Transverse colon (tissue), 4 donors: ENCODE data around the gene GNAQ. TPM values are rescaled to one million over a fixed set of nuclear protein-coding genes. Genes with fewer than 3 reads are reported as not detected.

Experiments used
- DNase-seq: peaks from one replicate; pipeline ENCODE4 v3.0.0-alpha.2; 2019
- H3K27ac ChIP-seq, 4 donors: fragments of 200-600 bp; sonication (generic); 2 replicates each; pipeline ENCODE4 v1.5.1; 2016 to 2018; ENCODE audit warnings: inconsistent platforms in 4 of 4
- H3K27me3 ChIP-seq: fragments of 200-600 bp; sonication (generic); 2 replicates; pipeline ENCODE4 v1.5.1; 2017; ENCODE audit warnings: inconsistent platforms
- H3K36me3 ChIP-seq, 4 donors: fragments of 200-600 bp; sonication (generic); 2 replicates each; pipeline ENCODE4 v1.5.1; 2017 to 2019; ENCODE audit warnings: inconsistent platforms in 4 of 4
- H3K4me1 ChIP-seq, 4 donors: fragments of 200-600 bp; sonication (generic); 2 replicates each; pipeline ENCODE4 v1.5.1; 2017 to 2020; ENCODE audit warnings: inconsistent platforms in 4 of 4
- H3K4me3 ChIP-seq, 4 donors: fragments of 200-600 bp; sonication (generic); 1 replicate in 1 of 4; 2 replicates in 3 of 4; pipeline versions ENCODE4 v1.5.1 to v1.6.1; 2017 to 2019; ENCODE audit warnings: inconsistent platforms in 4 of 4
- H3K9me3 ChIP-seq, 2 donors: fragments of 200-600 bp; sonication (generic); 2 replicates each; pipeline ENCODE4 v1.5.1; 2017 to 2019; ENCODE audit warnings: inconsistent platforms in 2 of 2
- EP300 ChIP-seq: sonication (generic); formaldehyde crosslinking; IDR thresholded peaks from one replicate; pipeline ENCODE4 v1.6.1; 2017; ENCODE audit warnings: antibody characterized with exemption, low read depth
- POLR2A ChIP-seq: fragments of 450-650 bp; IDR thresholded peaks from one replicate; pipeline ENCODE4 v1.6.1; 2016; ENCODE audit warnings: antibody characterized with exemption, mild to moderate bottlenecking, moderate library complexity
- POLR2AphosphoS5 ChIP-seq, 3 donors: sonication (generic); formaldehyde crosslinking; IDR thresholded peaks; one replicate each; pipeline ENCODE4 v1.6.1; 2016; ENCODE audit warnings: antibody characterized with exemption in 3 of 3
- WGBS, 2 donors: methylation state at CpG; one replicate each; pipeline ENCODE4 v1.1.5; 2018; ENCODE audit warnings: low coverage in 1 of 2; 5-methylcytosine and 5-hydroxymethylcytosine counted together
- in situ Hi-C, 4 donors: fragments of 200-750 bp; cut with MboI; loops; one replicate each; pipeline versions ENCODE4 v1.15.0 to v1.15.1; 2017; ENCODE audit warnings: low sequenced_read_pairs in 3 of 4, low pct_ligation_motif_present in 1 of 4, low pct_unique_long_range_greater_than_20kb in 1 of 4
- intact Hi-C: fragments of 100-400 bp; cut with DNase I; formaldehyde crosslinking; loops from one replicate; pipeline ENCODE4 v1.15.1; 2023; ENCODE audit warnings: low total_unique reads
- total RNA-seq, 4 donors: library from RNA; depleted of rRNA; stranded (reverse); fragments of >200 nt; gene quantifications; one replicate each; pipeline ENCODE4 v1.1.0, GENCODE V29; 2016
- TF ChIP-seq, protein P1 (sequence below), 5 experiments: fragments of 200-600 bp in 3 of 5; fragments of 450-650 bp in 2 of 5; sonication (generic) in 3 of 5; IDR thresholded peaks; 1 replicate in 2 of 5; 2 replicates in 3 of 5; pipeline ENCODE4 v1.5.1; 2016 to 2017; ENCODE audit warnings: antibody characterized with exemption in 5 of 5, inconsistent platforms in 3 of 5, mild to moderate bottlenecking in 2 of 5, moderate library complexity in 1 of 5

GNAQ gene
- total RNA-seq, 4 donors from 2014 or later: 36.3 to 54.9 (median 47.1) TPM

DNA sequence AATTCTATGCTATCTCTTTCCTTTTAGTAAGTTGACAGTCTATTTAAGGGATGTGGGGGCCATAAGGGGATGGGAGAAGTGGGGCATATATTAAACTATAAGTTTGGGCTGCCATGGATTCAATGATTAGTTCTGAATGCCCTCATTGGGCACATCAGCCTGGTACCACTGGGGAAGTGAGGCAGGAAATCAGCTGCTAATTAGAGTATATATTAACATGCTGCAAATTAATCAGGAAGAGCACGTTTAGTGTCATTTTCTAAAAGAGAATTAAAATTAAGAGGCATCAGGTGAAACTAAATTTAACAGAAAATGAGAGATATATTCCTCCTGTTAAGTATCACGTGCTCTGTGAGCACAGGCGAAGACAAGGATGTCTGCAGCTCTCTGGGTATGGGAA is 260.4 kb downstream of the GNAQ start:
- H3K4me3 ChIP-seq: no peak overlapping the region
- no peak overlapping the region for H3K27ac ChIP-seq
- 82 to 100% methylated on average over 3 of the region's 3 CpGs for WGBS, 2 donors
- peaks cover 0 to 6% (median 1%) of the 10 kb centered on the region in 4 donors for H3K36me3 ChIP-seq
- no peaks in the 10 kb centered on the region for H3K27me3 ChIP-seq
- intact Hi-C loops: no loop called here
- no peak for DNase-seq
- no peaks in the 10 kb centered on the region for H3K9me3 ChIP-seq
- peaks cover 0 to 8% (median 3%) of the 10 kb centered on the region in 4 donors for H3K4me1 ChIP-seq
- TF ChIP-seq EP300 (no peak), POLR2A (no peak), POLR2AphosphoS5 (IDR thresholded peaks at IDR 0.05) (no peak)
- TF ChIP-seq, protein P1, sequence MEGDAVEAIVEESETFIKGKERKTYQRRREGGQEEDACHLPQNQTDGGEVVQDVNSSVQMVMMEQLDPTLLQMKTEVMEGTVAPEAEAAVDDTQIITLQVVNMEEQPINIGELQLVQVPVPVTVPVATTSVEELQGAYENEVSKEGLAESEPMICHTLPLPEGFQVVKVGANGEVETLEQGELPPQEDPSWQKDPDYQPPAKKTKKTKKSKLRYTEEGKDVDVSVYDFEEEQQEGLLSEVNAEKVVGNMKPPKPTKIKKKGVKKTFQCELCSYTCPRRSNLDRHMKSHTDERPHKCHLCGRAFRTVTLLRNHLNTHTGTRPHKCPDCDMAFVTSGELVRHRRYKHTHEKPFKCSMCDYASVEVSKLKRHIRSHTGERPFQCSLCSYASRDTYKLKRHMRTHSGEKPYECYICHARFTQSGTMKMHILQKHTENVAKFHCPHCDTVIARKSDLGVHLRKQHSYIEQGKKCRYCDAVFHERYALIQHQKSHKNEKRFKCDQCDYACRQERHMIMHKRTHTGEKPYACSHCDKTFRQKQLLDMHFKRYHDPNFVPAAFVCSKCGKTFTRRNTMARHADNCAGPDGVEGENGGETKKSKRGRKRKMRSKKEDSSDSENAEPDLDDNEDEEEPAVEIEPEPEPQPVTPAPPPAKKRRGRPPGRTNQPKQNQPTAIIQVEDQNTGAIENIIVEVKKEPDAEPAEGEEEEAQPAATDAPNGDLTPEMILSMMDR (IDR thresholded peaks at IDR 0.05): no peak
- in situ Hi-C loops: loop anchor here in 1 of 4 donors (25.0 kb wide), 1 partner anchor 109 kb away; no protein-coding TSS in a partner anchor

DNA sequence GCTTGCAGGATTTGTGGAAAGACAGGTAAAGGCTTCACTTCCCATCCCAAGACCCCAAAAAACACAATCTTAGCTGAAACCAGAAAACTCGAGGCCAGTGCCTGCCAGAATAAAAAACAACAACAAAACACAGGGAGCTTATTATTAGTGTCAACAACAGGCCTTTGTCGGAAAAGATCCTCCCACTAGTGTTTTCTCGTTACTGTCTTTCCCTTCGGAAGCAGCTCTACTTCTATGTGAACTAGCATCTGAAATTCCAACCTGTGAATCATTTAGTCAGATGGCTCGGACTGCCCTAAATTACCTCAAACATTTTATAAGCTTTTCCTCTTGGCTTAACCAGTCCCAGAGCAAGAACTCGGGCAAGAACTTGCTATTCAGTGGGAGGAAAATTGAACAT is 261.3 kb downstream of the GNAQ start:
- intact Hi-C loops (no loop called here), in situ Hi-C loops (loop anchor here in 1 of 4 donors (25.0 kb wide), 1 partner anchor 108 kb away; no protein-coding TSS in a partner anchor)
- Histone ChIP-seq H3K27me3 (no peaks in the 10 kb centered on the region), H3K36me3 (peaks cover 0 to 3% (median under 1%) of the 10 kb centered on the region in 4 donors), H3K4me1 (peaks cover 0 to 11% (median 3%) of the 10 kb centered on the region in 4 donors), H3K27ac (no peak overlapping the region), H3K9me3 (no peaks in the 10 kb centered on the region), H3K4me3 (no peak overlapping the region)
- no peak for TF ChIP-seq POLR2A
- TF ChIP-seq POLR2AphosphoS5 (IDR thresholded peaks at IDR 0.05): no peak
- TF ChIP-seq, protein P1 (IDR thresholded peaks at IDR 0.05): no peak
- TF ChIP-seq EP300: no peak
- 84 to 95% methylated on average over 4 to 6 of the region's 6 CpGs for WGBS, 2 donors
- no peak for DNase-seq

DNA sequence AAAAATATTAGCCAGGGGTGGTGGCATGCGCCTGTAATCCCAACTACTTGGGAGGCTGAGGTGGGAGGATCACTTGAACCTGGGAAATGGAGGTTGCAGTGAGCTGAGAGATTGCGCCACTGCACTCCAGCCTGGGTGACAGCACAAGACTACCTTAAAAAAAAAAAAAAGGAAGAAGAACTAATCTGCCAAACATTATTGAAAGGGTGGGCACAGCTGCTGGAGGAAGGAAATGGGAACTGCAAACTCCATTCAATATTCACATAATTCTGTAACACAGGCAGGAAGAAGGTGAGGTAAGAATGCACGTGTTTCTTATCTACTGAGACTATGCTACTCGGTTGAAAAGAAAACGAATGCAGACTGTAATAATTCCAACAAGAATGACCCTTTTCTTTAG is 262.4 kb downstream of the GNAQ start:
- no peak for DNase-seq
- Histone ChIP-seq H3K9me3 (no peaks in the 10 kb centered on the region), H3K4me3 (no peak overlapping the region), H3K4me1 (peaks cover 0 to 14% (median 4%) of the 10 kb centered on the region in 4 donors), H3K36me3 (peaks cover 0 to 3% (median 0%) of the 10 kb centered on the region in 4 donors), H3K27me3 (no peaks in the 10 kb centered on the region), H3K27ac (no peak overlapping the region)
- intact Hi-C loops (no loop called here), in situ Hi-C loops (loop anchor here in 1 of 4 donors (25.0 kb wide), 1 partner anchor 107 kb away; no protein-coding TSS in a partner anchor)
- TF ChIP-seq POLR2AphosphoS5 (IDR thresholded peaks at IDR 0.05): no peak
- TF ChIP-seq POLR2A: no peak
- TF ChIP-seq EP300: no peak
- TF ChIP-seq, protein P1 (IDR thresholded peaks at IDR 0.05): no peak
- WGBS, 2 donors: 78 to 86% methylated on average over 3 to 5 of the region's 5 CpGs

DNA sequence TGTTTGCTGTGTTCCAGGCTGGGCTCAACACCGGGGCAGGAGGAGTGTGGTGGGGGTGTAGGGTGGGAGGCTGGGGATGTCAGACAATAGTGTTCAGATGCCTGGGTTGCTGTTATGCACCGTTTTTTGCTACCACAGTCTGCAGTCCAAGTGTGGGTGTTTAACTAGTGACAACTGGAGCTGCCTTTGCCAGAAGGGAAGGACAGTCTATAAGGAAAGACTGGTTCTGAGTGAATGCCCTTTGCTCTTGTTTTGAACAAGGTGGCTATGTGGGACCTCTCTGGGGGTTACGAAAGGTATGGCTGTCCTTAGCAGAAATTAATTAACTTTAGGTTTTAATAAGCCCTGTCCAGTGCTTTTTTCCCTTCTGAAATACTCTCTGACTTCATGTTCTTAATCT is 265.0 kb downstream of the GNAQ start:
- in situ Hi-C loops (loop anchor here in 1 of 4 donors (25.0 kb wide), 1 partner anchor 104 kb away; no protein-coding TSS in a partner anchor), intact Hi-C loops (no loop called here)
- Histone ChIP-seq H3K27ac (no peak overlapping the region), H3K4me3 (no peak overlapping the region), H3K4me1 (peaks cover 0 to 25% (median 8%) of the 10 kb centered on the region in 4 donors), H3K9me3 (no peaks in the 10 kb centered on the region), H3K27me3 (no peaks in the 10 kb centered on the region), H3K36me3 (no peaks in the 10 kb centered on the region)
- 42 to 56% methylated on average over 3 of the region's 3 CpGs for WGBS, 2 donors
- no peak for DNase-seq
- TF ChIP-seq POLR2A (no peak), EP300 (no peak), POLR2AphosphoS5 (IDR thresholded peaks at IDR 0.05) (no peak)
- TF ChIP-seq, protein P1 (IDR thresholded peaks at IDR 0.05): no peak
